Stimulated activated CD4-positive, alpha-beta T cell treated with anti-CD3 and anti-CD28 coated beads, Interleukin-12 subunit alpha, Interleukin-12 subunit beta, amount 100 ng/mL, for 24 hours (primary cell): ENCODE results near the gene TUBA3C.

Source experiments
- DNase-seq, 2 experiments: peaks; one replicate each; pipeline ENCODE4 v3.0.0-alpha.2; 2020; ENCODE audit warnings: low read depth in 2 of 2

The TUBA3C gene

DNA sequence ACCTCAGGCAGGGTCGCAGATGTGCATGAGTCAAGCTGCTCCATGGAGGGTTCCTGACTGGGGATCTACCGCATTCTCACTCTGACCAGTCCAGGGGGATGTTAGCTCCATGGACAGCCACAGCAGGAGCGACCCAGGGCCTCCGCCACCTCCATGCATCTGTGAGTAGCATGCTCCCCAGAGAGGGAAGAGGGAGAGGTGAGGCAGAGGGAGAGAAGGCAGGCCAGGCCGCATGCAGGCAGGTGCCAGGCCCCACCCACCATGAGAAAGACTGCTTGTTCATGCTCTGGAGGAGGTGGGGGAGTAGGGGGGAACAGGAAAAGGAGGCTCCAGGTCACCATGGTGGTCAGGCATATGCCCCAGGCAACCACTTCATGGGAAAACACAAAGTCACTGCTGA, 20.3 kb downstream of the TUBA3C start:
- DNase-seq: no peak

DNA sequence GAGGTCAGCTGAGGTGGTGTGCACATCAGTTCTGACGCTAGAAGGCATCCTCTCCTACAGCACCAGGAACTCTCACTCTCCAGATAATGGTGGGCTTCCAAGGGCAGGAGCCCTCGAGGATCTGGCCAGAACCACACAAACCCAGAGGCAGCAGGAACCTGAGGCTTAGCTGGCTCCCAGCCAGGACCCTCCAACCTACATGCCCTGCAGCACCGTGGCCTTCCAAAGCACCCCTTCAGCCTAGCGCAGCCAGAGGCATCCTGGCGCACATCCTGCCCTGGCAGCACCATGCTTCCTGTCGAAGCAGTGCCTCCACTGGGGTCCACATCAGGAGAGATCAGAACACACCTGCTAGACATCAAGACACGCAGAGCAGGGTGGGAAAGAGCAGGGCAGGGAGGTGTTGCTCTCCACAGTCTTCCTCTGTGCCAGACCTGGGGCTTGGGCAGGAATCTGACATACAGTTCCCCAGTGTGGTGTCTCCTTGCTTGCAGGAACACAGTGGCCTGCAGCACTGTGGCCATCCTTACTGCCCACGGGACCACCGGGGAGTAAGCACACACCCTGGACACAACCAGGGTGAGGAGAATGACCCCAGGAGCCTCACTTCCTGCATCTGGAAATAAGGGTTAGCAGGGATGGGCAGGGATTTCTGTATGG, 21.7 kb downstream of the TUBA3C start:
- no peak for DNase-seq

DNA sequence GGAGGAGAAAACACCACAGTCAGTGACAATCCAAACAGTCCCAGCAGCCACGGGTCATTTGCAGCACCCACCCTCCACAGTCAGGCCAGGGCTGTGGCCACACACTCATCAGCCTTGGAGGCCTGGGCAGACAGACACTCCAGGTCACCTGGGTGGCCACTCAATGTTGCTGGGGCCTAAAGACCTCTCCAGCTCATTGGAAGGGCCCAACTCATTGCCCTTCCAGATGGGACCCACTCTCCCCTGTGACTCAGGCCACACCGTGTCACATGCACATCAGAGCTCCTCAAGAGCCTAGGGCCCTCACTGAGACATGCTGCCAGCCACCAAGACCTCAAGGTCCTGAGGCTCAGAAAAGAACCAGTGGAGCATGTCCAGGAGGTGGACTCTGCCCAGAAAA, 22.4 kb downstream of the TUBA3C start:
- DNase-seq: no peak

DNA sequence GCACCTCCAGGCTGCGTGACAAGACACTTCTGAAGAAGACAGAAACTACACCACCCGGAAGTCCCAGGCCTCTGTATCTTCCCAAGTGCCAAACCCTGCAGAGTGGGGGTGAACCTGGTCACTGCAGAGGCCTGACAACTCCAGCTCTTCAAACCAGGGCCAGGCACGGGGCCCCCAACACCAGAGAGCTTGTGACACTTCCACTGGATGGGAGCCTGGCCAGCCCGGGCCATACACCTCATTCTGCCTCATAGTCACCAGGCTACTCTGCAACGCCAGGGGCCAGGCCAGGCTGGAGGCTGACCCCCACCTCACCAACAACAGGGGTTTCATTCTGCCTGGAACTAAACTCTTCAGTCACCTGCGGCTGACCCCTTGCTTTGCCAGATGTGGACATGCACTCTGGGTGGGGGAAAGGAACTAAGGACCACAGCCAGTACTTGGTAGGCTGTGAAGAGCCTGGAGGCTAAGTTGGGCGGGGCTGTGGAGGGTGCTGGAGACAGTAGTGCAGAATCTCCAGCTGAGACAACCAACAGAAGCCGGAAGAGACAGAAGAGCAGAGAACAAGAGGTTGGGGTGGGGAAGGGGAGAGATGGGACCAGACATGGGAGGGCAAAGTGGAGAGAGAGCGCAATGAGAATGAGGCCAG, 23.0 kb downstream of the TUBA3C start:
- no peak for DNase-seq

DNA sequence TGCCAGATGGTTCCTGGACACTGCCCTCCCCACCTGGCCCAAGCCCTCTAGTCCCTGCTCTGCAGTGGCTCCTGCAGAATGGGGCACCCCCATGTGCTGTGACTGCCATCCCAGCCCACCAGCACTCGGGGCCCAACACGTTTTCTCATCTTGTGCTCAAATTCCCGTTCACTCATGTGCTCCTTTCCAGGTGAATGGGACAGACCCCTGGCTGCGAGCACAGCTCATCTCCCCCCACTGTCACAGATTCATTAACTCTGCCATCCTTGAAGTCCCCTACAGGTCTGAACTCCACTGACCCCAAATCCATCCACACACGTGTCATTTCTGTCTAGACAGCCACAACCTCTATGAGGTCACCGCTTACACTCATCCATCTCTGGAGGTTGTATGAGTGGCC, 23.6 kb downstream of the TUBA3C start:
- no peak for DNase-seq

DNA sequence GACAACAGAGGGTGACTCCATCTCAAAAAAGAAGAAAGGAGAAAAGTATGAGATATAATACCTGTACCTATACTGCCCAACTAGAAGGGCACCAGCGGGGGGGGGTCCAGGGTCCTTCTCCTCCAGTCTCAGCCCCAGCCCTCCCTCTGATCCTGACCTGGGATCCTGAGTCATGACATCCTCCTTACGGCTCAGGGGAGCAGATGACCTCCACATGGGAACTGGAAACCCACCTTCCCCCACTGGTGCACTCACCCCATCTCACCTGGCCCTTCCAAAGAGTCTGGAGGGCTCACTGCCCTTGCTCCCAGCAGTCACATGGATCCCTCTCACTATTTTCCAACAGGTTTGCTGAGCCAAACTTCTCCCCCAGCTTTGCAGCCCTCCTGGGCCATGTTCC, 24.2 kb downstream of the TUBA3C start:
- DNase-seq: no peak

DNA sequence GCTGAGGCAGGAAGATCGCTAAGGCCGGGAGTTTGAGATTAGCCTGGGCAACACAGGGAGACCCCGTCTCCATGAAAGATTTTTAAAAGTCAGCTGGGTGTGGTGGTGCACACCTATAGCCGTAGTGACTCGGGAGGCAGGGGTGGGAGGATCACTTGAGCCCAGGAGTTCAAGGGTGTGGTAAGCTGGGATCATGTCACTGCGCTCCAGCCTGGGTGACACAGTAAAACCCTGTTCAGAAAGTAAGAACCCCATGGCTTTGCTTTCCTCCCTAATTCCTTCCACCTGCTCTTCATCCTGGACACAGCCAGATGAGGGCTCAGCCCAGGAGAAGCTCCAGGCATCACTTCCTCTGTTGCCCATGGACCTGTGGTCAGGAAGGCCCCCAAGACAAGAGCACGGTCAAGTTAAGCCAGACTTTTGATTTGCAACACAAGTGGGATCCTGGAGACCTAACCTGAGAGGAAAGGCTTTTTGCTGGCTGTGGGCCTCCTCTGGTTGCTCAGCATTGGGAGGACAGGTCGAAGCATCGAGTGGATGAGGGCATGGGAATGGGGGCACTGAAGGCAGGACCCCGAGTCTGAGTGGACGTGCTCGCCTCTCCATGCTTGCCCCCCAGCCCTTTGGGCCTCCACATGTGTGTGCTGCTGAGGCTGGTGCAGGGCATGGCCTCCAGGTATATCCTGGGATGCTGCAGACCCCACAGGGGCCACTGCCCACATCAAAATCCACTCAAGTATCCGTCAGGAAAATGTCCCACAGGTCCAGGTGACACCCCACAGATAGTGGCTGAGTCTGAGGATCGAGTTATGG, 25.4 kb downstream of the TUBA3C start:
- no peak for DNase-seq

DNA sequence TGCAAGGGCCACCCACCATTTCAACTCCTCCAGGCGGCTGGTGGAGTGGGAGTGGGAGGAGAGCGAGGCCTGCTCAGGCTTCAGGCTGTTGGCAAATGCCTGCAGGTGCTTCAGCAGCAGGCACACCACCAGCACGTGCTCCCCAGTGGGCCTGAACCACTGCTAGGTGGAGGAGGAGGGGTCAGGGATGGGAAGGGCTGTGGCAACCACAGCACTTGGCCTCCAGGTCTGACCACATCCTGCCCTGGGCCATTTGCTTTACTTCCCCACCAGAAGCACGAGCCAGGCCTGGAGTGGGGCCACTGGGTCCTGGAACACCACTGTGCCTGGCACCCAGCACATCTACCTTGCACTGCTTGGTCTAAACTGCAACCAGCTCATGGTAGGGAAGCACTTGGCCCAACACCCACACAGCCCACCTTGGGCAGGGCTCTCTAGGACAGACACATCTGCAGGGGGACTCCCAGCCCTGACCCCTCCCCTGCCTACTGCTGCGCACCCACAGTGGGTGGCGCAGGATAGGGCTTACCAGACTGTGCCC, 26.2 kb downstream of the TUBA3C start:
- DNase-seq: no peak

DNA sequence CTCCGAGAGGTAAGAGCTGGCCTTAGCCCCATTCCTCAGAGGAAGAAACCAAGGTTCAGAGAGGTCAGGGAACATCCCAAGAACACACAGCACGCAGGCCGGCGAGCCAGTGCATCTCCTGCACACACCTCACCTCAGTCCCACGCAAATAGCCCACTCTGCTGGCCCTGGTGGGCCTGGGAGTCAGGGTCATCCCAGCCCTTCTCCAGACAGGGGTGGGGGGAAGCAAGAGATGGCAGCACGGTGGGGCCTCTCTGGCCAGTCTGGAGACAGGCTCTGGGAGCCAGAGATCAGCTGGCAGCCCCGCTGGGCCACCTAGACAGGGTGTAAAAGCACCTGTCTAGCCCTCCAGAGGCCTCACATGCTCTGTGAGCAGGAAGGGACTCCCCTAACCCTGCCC, 26.8 kb downstream of the TUBA3C start:
- DNase-seq: no peak

DNA sequence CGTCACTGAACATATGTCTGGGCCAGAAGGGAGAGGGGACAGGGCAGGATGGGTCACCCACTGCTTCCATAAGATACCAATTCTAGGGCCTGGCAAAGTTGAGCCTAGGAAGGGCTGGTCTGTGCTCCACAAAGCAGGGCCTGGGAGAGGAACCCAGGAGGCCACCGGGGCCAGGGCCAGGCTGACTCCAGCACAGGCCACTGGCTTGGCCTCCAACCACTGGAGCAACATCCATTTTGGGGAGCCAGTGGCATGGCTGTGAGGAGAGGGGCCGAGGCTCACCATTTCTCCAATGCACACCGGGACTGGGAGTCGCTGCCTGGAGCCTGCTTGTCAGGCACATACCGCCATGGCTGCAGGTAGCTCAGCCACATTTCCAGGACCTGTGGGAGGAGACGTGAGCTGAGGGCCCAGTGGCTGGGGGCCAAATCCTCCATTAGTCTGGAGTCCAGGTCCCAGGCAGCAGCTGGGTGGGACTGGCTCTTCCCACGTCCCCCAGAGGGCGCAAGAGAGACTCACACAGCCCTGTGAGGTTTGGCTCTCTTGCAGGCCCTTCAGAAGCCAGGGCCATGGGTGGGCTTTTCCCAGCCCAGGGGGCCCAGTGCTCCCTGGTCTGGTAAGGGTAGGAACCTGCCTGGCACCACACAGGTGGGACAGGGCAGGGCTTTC, 27.7 kb downstream of the TUBA3C start:
- peak in 1 of 2 experiments; percentile 8 for DNase-seq

DNA sequence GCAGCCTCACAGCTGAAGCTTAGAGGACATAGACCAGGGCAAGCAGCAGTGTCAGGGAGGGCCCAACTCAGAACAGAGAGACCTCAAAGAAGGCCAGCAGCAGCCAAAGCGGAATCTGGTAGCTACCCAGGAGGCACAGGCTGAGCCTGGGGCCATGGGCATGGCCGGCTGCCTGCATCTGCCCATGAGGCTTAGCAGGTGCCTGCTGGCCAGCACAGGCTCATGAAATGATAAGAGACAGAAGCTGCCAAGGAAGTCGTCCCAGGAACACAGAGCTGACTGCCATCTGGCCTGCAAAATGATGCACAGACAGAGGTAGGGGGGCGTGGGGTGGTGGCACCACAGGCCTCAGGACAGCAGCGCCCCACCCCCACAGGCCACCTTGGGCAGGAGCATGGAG, 29.2 kb downstream of the TUBA3C start:
- no peak for DNase-seq

DNA sequence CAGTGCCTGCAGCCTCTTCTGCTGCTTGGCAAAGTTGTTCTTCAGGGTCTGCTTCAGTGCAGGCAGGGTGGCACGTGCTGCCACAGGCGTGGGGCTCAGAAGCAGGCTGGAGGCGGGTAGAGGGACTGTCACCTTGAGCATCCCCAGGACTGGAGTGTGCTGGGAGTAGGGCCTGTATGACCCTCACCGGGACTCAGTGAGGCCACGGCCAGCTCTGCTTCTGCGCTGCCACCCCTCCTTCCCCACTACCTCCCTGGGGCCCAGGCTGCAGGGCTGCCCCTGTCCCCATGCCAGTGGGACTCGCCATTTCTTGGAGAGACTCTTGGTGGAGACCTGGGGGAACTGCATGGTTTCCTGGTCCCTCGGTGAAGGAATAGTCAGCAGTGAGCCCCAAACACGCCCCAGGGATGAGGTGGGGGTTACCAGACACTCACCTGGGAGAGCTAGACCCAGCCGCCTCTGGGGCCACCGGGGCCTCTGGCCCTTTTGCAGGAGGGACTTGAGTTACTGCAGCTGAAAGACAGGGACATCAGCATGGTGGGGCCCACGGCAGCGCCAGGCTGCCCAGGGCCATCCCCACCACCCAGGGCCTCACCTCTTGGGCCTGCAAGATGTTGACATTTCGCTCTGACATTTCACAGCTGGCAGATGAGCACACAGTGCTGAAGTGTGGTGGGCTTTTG, 29.9 kb downstream of the TUBA3C start:
- no peak for DNase-seq

DNA sequence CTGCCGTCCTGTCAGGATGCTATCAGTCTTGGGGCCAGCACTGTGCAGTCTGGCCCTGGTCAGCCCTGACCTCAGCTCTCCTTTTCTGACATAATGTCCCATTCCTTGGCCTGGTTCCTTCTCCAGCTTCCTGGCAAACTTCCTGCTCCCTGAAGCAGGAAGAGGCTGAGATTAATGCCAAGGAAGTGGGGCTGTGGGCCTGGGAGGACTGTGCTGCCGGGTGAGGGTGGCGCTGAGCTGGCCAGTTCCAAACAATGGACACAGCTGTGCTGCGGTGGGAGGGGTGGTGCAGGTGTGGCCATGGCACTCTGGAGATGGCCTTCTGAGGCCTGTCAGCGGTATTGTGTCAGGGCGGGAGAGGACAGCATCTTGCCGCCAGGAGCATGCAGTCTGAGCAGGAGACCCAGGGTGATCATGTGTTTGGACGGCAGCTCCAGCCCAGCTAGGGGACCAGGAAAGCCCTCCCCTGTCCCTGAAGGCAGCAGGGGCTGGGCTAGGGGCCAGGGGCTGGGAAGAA, 30.9 kb downstream of the TUBA3C start:
- no peak for DNase-seq

DNA sequence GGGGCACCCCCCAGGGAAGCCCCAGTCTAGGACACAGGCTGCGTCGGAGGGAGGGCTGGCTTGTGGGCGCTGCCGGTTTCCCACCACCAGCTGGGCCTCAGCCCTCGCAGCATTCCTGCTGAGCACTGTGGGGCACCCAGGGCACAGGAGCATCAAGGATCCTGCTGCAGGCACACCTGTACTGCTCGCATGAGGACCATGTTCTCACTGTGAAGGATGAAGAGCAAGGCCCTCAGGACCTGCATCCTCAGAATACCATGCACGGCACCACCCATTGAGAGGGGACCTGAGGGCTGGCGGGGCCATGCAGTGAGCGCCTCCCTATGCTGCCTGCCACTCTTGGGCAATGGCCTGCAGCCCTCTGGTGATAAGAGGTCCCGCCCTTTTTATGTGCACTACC, 31.4 kb downstream of the TUBA3C start:
- no peak for DNase-seq

DNA sequence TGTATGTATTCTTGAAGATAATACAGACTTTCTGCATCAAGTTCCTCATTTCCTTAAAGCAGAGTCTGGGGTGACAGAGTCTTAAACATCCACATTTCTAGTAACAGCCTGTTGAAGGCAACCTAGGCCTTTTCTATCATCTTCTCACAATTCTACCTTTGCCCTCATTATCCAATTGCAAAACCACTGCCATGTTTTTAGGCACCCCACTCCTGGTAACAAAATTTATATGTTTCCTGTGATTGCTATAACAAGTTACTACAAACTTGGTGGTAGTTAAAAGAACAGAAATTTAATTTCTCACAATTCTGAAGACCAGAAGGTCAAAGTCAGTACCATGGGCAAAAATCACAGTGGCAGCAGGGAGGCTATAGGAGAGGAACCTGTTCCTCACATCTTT, 33.1 kb downstream of the TUBA3C start:
- DNase-seq: no peak
